Breast epithelium (tissue), 4 donors: ENCODE results near the gene IGFBP3. TPM values are rescaled to one million over a fixed set of nuclear protein-coding genes. Genes with fewer than 3 reads are reported as not detected.

Source experiments
- DNase-seq, 2 donors: peaks; one replicate each; pipeline ENCODE4 v3.0.0-alpha.2; 2019; ENCODE audit warnings: low spot score in 2 of 2
- H3K27ac ChIP-seq, 2 donors: fragments of 200-600 bp; sonication (generic) in 1 of 2; one replicate each; pipeline ENCODE4 v1.5.1; 2016 to 2019; ENCODE audit warnings: mild to moderate bottlenecking in 1 of 2
- H3K27me3 ChIP-seq, 2 donors: fragments of 200-600 bp; sonication (generic) in 1 of 2; one replicate each; pipeline versions ENCODE4 v1.5.1 to v1.6.0; 2017 to 2019; ENCODE audit warnings: control low read depth in 1 of 2, mild to moderate bottlenecking in 1 of 2
- H3K36me3 ChIP-seq: fragments of 200-600 bp; one replicate; pipeline ENCODE4 v1.5.1; 2019
- H3K4me1 ChIP-seq, 2 donors: fragments of 200-600 bp; sonication (generic); one replicate each; pipeline ENCODE4 v1.5.1; 2016 to 2019; ENCODE audit warnings: control low read depth in 1 of 2
- H3K4me3 ChIP-seq, 3 donors: fragments of 200-600 bp; sonication (generic); 1 replicate in 2 of 3; 2 replicates in 1 of 3; pipeline ENCODE4 v1.5.1; 2016 to 2019; ENCODE audit warnings: mild to moderate bottlenecking in 3 of 3, moderate library complexity in 2 of 3
- H3K9me3 ChIP-seq, 2 donors: fragments of 200-600 bp; sonication (generic) in 1 of 2; one replicate each; pipeline ENCODE4 v1.5.1; 2016 to 2019; ENCODE audit warnings: control low read depth in 1 of 2
- POLR2A ChIP-seq: fragments of 450-650 bp; IDR thresholded peaks from one replicate; pipeline ENCODE4 v1.6.1; 2016; ENCODE audit warnings: antibody characterized with exemption, mild to moderate bottlenecking, moderate library complexity
- POLR2AphosphoS5 ChIP-seq, 3 donors: sonication (generic); formaldehyde crosslinking; IDR thresholded peaks; one replicate each; pipeline ENCODE4 v1.6.1; 2017; ENCODE audit warnings: antibody characterized with exemption in 3 of 3
- intact Hi-C: fragments of 100-400 bp; cut with DNase I; formaldehyde crosslinking; loops from one replicate; pipeline ENCODE4 v1.15.1; 2023; ENCODE audit warnings: low total_unique reads
- total RNA-seq, 3 donors: library from RNA; depleted of rRNA; stranded (reverse); fragments of >200 nt; gene quantifications; one replicate each; pipeline ENCODE4 v1.1.0, GENCODE V29; 2016
- TF ChIP-seq, protein P1 (sequence below), 3 donors: fragments of 450-650 bp; IDR thresholded peaks; one replicate each; pipeline ENCODE4 v1.5.1; 2016 to 2017; ENCODE audit warnings: antibody characterized with exemption in 3 of 3, mild to moderate bottlenecking in 3 of 3, moderate library complexity in 3 of 3

IGFBP3 gene
- total RNA-seq, 3 donors from 2014 or later = 159 to 708 (median 163) TPM

DNA sequence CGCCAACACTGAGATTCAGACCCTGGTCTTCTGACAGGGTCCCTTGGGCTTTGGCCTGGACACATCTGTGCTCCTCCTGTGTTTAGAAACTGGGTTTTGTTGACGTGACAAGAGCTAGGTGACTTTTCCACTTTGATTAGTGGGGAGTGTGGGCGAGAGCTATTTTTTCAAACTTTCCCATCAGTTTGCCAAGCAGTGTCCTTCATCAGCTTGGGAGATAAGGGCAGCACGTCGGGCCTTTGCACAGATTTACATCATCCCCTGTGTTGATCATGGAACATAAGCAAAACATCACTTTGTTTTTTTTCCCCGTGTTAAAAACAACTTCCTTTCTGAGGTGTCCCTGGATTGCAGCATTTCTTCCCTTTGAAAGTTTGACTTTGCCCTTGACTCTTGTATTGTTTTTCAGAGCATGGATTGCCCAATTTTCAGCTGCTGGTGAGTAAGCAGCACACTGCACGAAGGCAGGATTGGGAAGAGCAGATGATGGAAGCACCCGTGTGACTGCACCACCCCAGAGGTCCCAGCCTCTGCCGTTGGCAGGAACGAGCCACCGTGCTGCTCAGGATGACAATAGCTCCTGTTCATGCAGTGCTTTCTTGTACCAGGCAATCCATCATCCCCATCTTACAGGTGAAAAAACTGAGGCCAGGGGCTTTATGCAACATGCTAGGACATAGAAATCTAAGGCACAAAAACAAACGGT, 39.2 kb downstream of the IGFBP3 start:
- Histone ChIP-seq H3K9me3 (peaks cover 12 to 18% of the 10 kb centered on the region in 2 donors), H3K27me3 (peaks cover 0 to 4% of the 10 kb centered on the region in 2 donors), H3K27ac (no peak overlapping the region), H3K4me3 (no peak overlapping the region), H3K4me1 (no peaks in the 10 kb centered on the region), H3K36me3 (no peaks in the 10 kb centered on the region)
- no peak for DNase-seq
- TF ChIP-seq, protein P1, sequence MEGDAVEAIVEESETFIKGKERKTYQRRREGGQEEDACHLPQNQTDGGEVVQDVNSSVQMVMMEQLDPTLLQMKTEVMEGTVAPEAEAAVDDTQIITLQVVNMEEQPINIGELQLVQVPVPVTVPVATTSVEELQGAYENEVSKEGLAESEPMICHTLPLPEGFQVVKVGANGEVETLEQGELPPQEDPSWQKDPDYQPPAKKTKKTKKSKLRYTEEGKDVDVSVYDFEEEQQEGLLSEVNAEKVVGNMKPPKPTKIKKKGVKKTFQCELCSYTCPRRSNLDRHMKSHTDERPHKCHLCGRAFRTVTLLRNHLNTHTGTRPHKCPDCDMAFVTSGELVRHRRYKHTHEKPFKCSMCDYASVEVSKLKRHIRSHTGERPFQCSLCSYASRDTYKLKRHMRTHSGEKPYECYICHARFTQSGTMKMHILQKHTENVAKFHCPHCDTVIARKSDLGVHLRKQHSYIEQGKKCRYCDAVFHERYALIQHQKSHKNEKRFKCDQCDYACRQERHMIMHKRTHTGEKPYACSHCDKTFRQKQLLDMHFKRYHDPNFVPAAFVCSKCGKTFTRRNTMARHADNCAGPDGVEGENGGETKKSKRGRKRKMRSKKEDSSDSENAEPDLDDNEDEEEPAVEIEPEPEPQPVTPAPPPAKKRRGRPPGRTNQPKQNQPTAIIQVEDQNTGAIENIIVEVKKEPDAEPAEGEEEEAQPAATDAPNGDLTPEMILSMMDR (IDR thresholded peaks at IDR 0.05) = no peak
- intact Hi-C loops = loop anchor here (2.0 kb wide), 1 partner anchor 31 kb away; no protein-coding TSS in a partner anchor

DNA sequence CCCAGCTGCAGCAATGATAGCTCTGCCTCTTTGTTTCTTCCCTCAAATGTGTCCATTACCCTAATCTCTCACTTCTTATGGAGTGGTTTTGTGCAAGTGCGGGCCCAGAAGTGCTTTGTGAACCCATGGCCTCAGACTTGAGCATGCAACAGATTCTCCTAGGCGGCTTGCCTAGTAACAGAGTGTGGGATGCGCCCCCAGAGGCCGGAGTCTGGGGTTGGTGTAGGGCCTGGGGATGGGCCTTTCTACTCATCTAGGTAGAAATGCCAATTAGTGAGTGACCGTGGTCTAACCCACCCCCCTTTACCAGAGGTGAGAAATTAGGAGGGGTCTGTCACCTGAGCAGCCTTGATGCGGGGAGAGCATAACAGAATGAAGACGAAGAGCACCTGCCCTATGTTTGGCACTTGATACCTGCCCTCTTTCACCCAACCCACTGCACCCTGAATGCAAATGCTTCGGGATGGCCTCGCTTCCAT, 39.8 kb downstream of the IGFBP3 start:
- intact Hi-C loops = no loop called here
- H3K9me3 ChIP-seq = peaks cover 12 to 18% of the 10 kb centered on the region in 2 donors
- no peak overlapping the region for H3K4me3 ChIP-seq
- no peak for DNase-seq
- no peak overlapping the region for H3K27ac ChIP-seq
- H3K4me1 ChIP-seq = no peaks in the 10 kb centered on the region
- TF ChIP-seq POLR2AphosphoS5 (IDR thresholded peaks at IDR 0.05) (no peak), POLR2A (no peak)
- TF ChIP-seq, protein P1 (IDR thresholded peaks at IDR 0.05) = no peak
- H3K27me3 ChIP-seq = peaks cover 0 to 4% of the 10 kb centered on the region in 2 donors
- H3K36me3 ChIP-seq = no peaks in the 10 kb centered on the region

GRCh38 chr7:45880433-45880860, 40.6 kb downstream of the IGFBP3 start:
- TF ChIP-seq POLR2AphosphoS5 (IDR thresholded peaks at IDR 0.05) (no peak), POLR2A (no peak)
- TF ChIP-seq, protein P1 (IDR thresholded peaks at IDR 0.05) = no peak
- H3K4me1 ChIP-seq = no peaks in the 10 kb centered on the region
- DNase-seq = no peak
- H3K27me3 ChIP-seq = peaks cover 0 to 4% of the 10 kb centered on the region in 2 donors
- no peak overlapping the region for H3K4me3 ChIP-seq
- H3K27ac ChIP-seq = no peak overlapping the region
- H3K36me3 ChIP-seq = no peaks in the 10 kb centered on the region
- intact Hi-C loops = no loop called here
- H3K9me3 ChIP-seq = peaks cover 12 to 18% of the 10 kb centered on the region in 2 donors

GRCh38 chr7:45878457-45879144, 42.5 kb downstream of the IGFBP3 start:
- no peaks in the 10 kb centered on the region for H3K36me3 ChIP-seq
- no peaks in the 10 kb centered on the region for H3K4me1 ChIP-seq
- H3K27ac ChIP-seq = no peak overlapping the region
- peaks cover 12 to 18% of the 10 kb centered on the region in 2 donors for H3K9me3 ChIP-seq
- no peak for TF ChIP-seq POLR2A
- TF ChIP-seq, protein P1 (IDR thresholded peaks at IDR 0.05) = no peak
- TF ChIP-seq POLR2AphosphoS5 (IDR thresholded peaks at IDR 0.05) = no peak
- intact Hi-C loops = no loop called here
- DNase-seq = no peak
- no peaks in the 10 kb centered on the region for H3K27me3 ChIP-seq
- H3K4me3 ChIP-seq = no peak overlapping the region

GRCh38 chr7:45876519-45876918, 44.6 kb downstream of the IGFBP3 start:
- no peak for DNase-seq
- Histone ChIP-seq H3K27ac (no peak overlapping the region), H3K4me3 (no peak overlapping the region), H3K4me1 (no peaks in the 10 kb centered on the region), H3K36me3 (no peaks in the 10 kb centered on the region), H3K9me3 (peaks cover 12 to 18% of the 10 kb centered on the region in 2 donors), H3K27me3 (no peaks in the 10 kb centered on the region)
- intact Hi-C loops = no loop called here
- TF ChIP-seq POLR2AphosphoS5 (IDR thresholded peaks at IDR 0.05) (no peak), POLR2A (no peak)
- TF ChIP-seq, protein P1 (IDR thresholded peaks at IDR 0.05) = no peak
